MM.1S (cell line): Measurements from ENCODE around the gene SLC25A46.

ENCODE experiments used
- DNase-seq: peaks from one replicate; pipeline ENCODE4 v3.0.0-alpha.2; 2015
- H2AFZ ChIP-seq: fragments of 300-600 bp; sonication (generic); 2 replicates; pipeline ENCODE4 v1.6.0; 2016; ENCODE audit warnings: antibody characterized with exemption, low read length
- H3F3A ChIP-seq: fragments of 300-600 bp; sonication (generic); 2 replicates; pipeline ENCODE4 v1.6.1; 2016; ENCODE audit warnings: mild to moderate bottlenecking, antibody characterized with exemption, low read length, moderate library complexity, mixed read lengths; ENCODE audit not compliant: insufficient read depth
- H3K27ac ChIP-seq: fragments of 300-600 bp; sonication (generic); 2 replicates; pipeline ENCODE4 v1.5.1; 2016; ENCODE audit warnings: mild to moderate bottlenecking, low read length
- H3K27me3 ChIP-seq: fragments of 300-600 bp; sonication (generic); replicated peaks from 2 replicates; pipeline ENCODE4 v1.6.0; 2016; ENCODE audit warnings: low read length; ENCODE audit not compliant: insufficient read depth
- H3K36me3 ChIP-seq: fragments of 300-600 bp; sonication (generic); replicated peaks from 2 replicates; pipeline ENCODE4 v1.6.1; 2016; ENCODE audit warnings: mild to moderate bottlenecking, low read length, mixed read lengths; ENCODE audit not compliant: insufficient read depth
- H3K4me1 ChIP-seq: fragments of 300-600 bp; sonication (generic); 2 replicates; pipeline ENCODE4 v1.6.1; 2016; ENCODE audit warnings: low read length, mixed read lengths
- H3K4me2 ChIP-seq: fragments of 300-600 bp; sonication (generic); 2 replicates; pipeline ENCODE4 v1.6.0; 2016; ENCODE audit warnings: low read depth, low read length
- H3K4me3 ChIP-seq: fragments of 300-600 bp; sonication (generic); 2 replicates; pipeline ENCODE4 v1.5.1; 2016; ENCODE audit warnings: low read length, mixed read lengths
- H3K79me2 ChIP-seq: fragments of 300-600 bp; sonication (generic); 2 replicates; pipeline ENCODE4 v1.6.1; 2016; ENCODE audit warnings: mixed run types, low read length, mixed read lengths
- H3K9ac ChIP-seq: fragments of 300-600 bp; sonication (generic); 2 replicates; pipeline ENCODE4 v1.6.1; 2016; ENCODE audit warnings: low read length, mixed read lengths
- H3K9me2 ChIP-seq: fragments of 300-600 bp; sonication (generic); replicated peaks from 2 replicates; pipeline ENCODE4 v1.6.1; 2016; ENCODE audit warnings: mild to moderate bottlenecking, low read length, mixed read lengths; ENCODE audit not compliant: insufficient read depth
- H3K9me3 ChIP-seq: fragments of 300-600 bp; sonication (generic); replicated peaks from 2 replicates; pipeline ENCODE4 v1.6.1; 2016; ENCODE audit warnings: mild to moderate bottlenecking, low read length, mixed read lengths; ENCODE audit not compliant: insufficient read depth
- H4K20me1 ChIP-seq: fragments of 300-600 bp; sonication (generic); 2 replicates; pipeline ENCODE4 v1.6.1; 2016; ENCODE audit warnings: mild to moderate bottlenecking, low read length, moderate library complexity, mixed read lengths; ENCODE audit not compliant: insufficient read depth
- CTCF ChIP-seq: fragments of 300-600 bp; sonication (generic); IDR thresholded peaks from 2 replicates; pipeline ENCODE4 v1.5.1; 2016; ENCODE audit warnings: antibody characterized with exemption, low read length, mixed read lengths
- EZH2 ChIP-seq: fragments of 300-600 bp; sonication (generic); optimal IDR thresholded peaks from 2 replicates; pipeline ENCODE3; 2017; ENCODE audit warnings: low read depth, mild to moderate bottlenecking, antibody characterized with exemption, low read length, mixed read lengths
- EZH2phosphoT487 ChIP-seq: fragments of 300-600 bp; sonication (generic); IDR thresholded peaks from 2 replicates; pipeline ENCODE4 v1.6.1; 2018; ENCODE audit warnings: antibody characterized with exemption, low read length

Gene SLC25A46

DNA sequence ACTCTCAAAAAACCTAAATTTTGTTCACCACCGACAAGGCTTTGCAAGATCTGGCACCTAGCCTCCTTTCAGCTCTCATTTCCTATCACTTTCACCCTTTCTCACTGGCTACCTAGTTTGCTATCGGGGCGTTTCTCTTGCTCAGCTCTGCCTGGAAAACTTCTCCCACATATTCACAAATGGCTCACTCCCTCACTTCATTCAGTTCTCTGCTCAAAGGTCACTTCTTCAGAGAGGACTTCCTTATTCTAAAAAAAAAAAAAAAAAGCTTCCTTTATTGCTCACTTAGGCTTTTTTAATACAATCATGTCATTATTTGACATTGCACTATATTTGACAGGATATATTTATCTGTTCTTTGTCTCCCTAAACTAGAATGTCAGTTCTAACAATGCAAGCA, 2.1 kb upstream of the SLC25A46 start:
- TF ChIP-seq EZH2 (no peak), EZH2phosphoT487 (no peak), CTCF (no peak)
- H2AFZ ChIP-seq, result 0 out of 2 replicates have a peak overlapping the region, but pooled peaks have one; percentile 7

DNA sequence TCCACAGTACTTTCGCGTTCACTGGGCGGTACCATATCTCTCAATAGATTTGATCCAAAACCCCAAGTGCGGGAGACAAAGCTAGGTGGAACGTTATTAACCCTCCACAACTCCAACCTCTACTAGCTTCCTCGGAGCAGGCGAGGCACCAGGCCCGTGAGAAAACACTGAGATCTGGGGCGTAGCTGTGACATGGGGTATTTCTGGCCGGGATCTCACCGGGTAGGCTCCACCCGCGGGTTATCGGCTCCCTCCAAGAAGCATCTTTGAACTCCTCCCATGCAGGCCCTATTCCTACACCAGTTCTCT, 350 bp upstream of the SLC25A46 start:
- Histone ChIP-seq H4K20me1 (no peaks in the 10 kb centered on the region), H3K27me3 (0 out of 2 replicates have a peak, but pooled peaks cover 3% of the 10 kb centered on the region), H3K79me2 (peaks cover 32% of the 10 kb centered on the region), H3K27ac (peak overlapping the region; percentile 78; the same call in 1 of the 2 replicates), H3K9ac (peak overlapping the region; percentile 97), H3K4me2 (peak overlapping the region; percentile 78), H2AFZ (peak overlapping the region; percentile 92), H3K9me3 (no peaks in the 10 kb centered on the region), H3K9me2 (no peaks in the 10 kb centered on the region), H3K36me3 (no peaks in the 10 kb centered on the region), H3F3A (no peaks in the 10 kb centered on the region), H3K4me1 (0 out of 2 replicates have a peak, but pooled peaks cover 5% of the 10 kb centered on the region), H3K4me3 (peak overlapping the region; percentile 69)
- no peak for TF ChIP-seq CTCF
- no peak for TF ChIP-seq EZH2phosphoT487
- TF ChIP-seq EZH2, result no peak
- no peak for DNase-seq

More for the DNA sequence above, 2.1 kb upstream of the SLC25A46 start:
- no peaks in the 10 kb centered on the region for H3K36me3 ChIP-seq
- no peaks in the 10 kb centered on the region for H4K20me1 ChIP-seq
- H3K27ac ChIP-seq, result no peak overlapping the region
- no peaks in the 10 kb centered on the region for H3F3A ChIP-seq
- peaks cover 28% of the 10 kb centered on the region for H3K79me2 ChIP-seq
- DNase-seq, result no peak
- peak overlapping the region; percentile 38; the same call in 1 of the 2 replicates for H3K4me2 ChIP-seq
- no peak overlapping the region; the same call in 1 of the 2 replicates for H3K9ac ChIP-seq
- H3K4me1 ChIP-seq, result 0 out of 2 replicates have a peak, but pooled peaks cover 5% of the 10 kb centered on the region
- H3K9me3 ChIP-seq, result no peaks in the 10 kb centered on the region
- no peaks in the 10 kb centered on the region for H3K9me2 ChIP-seq
- 0 out of 2 replicates have a peak, but pooled peaks cover 3% of the 10 kb centered on the region for H3K27me3 ChIP-seq
- no peak overlapping the region for H3K4me3 ChIP-seq

DNA sequence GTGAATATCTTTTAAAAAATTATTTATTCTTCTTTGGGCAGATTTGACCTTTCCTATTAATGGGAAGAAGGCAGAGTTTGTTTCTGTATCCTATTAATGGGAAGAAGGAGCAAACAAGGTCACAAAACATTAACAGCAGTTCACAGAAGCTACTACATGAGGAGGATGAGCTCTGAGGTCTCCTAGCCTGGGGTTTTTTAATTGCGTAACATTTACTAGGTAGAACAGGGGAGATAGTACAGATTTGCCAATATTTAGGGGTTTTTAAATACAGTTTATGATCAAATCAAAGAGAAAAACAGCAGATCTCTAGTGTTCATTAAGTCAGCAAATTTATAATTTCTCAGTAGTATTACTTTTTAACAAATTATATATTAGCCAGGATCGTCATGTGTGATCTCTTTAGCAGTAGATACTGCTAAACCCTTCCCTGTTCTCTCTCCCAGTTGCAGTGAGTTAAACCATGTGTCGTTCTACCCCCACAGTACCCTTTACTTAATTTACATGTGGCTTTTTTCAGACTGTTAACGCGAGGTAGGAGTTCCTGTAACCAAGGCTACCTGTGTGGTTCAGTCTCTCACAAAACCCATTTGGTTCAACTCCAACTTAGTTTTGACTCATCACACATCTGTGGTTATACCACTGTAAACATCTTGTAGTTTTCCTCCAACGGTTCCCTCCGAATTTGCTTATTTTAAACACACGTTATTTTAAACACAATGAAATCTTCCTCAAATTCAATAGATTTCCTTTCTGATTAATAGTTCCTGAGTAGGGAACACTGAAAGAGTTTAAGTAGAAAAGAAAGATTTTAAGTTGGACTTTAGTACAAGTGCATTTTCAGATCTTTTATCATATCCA, 13.3 kb downstream of the SLC25A46 start:
- Histone ChIP-seq H3K27me3 (no peaks in the 10 kb centered on the region), H3K9me2 (no peaks in the 10 kb centered on the region), H3K4me2 (peak overlapping the region; percentile 94), H3K36me3 (no peaks in the 10 kb centered on the region; the same call in 1 of the 2 replicates), H3F3A (peaks cover 26% of the 10 kb centered on the region), H3K79me2 (peaks cover 25% of the 10 kb centered on the region), H3K9me3 (no peaks in the 10 kb centered on the region), H3K9ac (peak overlapping the region; percentile 63), H2AFZ (peak overlapping the region; percentile 50), H3K27ac (peak overlapping the region; percentile 95), H3K4me3 (peak overlapping the region; percentile 49), H4K20me1 (no peaks in the 10 kb centered on the region), H3K4me1 (peaks cover 35% of the 10 kb centered on the region)
- TF ChIP-seq EZH2 (no peak), CTCF (no peak), EZH2phosphoT487 (no peak)
- peak; percentile 92 for DNase-seq
